A549 (cell line): Measurements from ENCODE around the gene CRB1.

ENCODE experiments used
- ATOH8 ChIP-seq: fragments of 250-450 bp; sonication (Bioruptor Pico); IDR thresholded peaks from 2 replicates; pipeline ENCODE4 v1.5.0; 2020; ENCODE audit warnings: low read depth, mild to moderate bottlenecking, moderate library complexity
- CTCF ChIP-seq: fragments of >200 bp; sonication (Bioruptor Twin); formaldehyde crosslinking; IDR thresholded peaks from 3 replicates; pipeline ENCODE4 v1.5.1; 2016
- GATA3 ChIP-seq: IDR thresholded peaks from 2 replicates; pipeline ENCODE4 v1.6.1; 2012; ENCODE audit warnings: borderline replicate concordance
- HMGXB4 ChIP-seq: fragments of 250-450 bp; sonication (Bioruptor Pico); IDR thresholded peaks from 2 replicates; pipeline ENCODE4 v1.5.0; 2021; ENCODE audit warnings: mild to moderate bottlenecking, moderate library complexity, borderline replicate concordance
- PHF8 ChIP-seq: fragments of 200-600 bp; sonication (generic); IDR thresholded peaks from 2 replicates; pipeline ENCODE4 v1.6.1; 2016; ENCODE audit warnings: low read depth, mild to moderate bottlenecking, antibody characterized with exemption, moderate library complexity, borderline replicate concordance
- SMC3 ChIP-seq: fragments of >200 bp; sonication (Bioruptor Twin); formaldehyde crosslinking; IDR thresholded peaks from 3 replicates; pipeline ENCODE4 v1.6.1; 2018; ENCODE audit warnings: inconsistent platforms
- TF ChIP-seq, protein P1 (sequence below): IDR thresholded peaks from 2 replicates; pipeline ENCODE4 v1.6.1; 2012; ENCODE audit warnings: low read depth, borderline replicate concordance

DNA sequence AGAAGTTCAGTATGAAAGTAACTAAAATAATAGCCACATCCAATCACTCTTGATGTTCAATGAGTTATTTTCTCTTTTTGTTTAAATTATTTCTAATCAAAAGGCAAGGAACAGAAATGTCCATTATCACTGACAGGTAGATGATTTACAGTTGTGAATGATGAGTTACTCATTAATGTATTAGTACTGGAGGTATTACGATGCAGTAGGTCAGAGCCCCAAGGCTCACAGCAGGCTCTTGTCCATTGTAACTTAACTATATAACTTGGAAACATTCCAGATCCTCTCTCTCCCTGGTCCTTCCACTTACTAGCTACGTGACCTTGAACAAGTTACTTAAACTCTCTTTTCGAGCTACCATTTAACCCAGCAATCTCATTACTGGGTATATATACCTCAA, 39.5 kb downstream of the CRB1 start:
- TF ChIP-seq, protein P1, sequence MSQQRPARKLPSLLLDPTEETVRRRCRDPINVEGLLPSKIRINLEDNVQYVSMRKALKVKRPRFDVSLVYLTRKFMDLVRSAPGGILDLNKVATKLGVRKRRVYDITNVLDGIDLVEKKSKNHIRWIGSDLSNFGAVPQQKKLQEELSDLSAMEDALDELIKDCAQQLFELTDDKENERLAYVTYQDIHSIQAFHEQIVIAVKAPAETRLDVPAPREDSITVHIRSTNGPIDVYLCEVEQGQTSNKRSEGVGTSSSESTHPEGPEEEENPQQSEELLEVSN: no peak
- no peak for TF ChIP-seq ATOH8 (CRISPR knock-in tag)
- TF ChIP-seq CTCF: no peak
- TF ChIP-seq HMGXB4 (CRISPR knock-in tag): no peak
- no peak for TF ChIP-seq GATA3
- no peak for TF ChIP-seq PHF8
- TF ChIP-seq SMC3: no peak
